SHP77 (cell line): Measurements from ENCODE around the gene TRAP1.

Source experiments
- DNase-seq, 2 experiments: peaks; one replicate each; lab custom pipeline; 2025; lab: John Stamatoyannopoulos, UW

Gene TRAP1

DNA sequence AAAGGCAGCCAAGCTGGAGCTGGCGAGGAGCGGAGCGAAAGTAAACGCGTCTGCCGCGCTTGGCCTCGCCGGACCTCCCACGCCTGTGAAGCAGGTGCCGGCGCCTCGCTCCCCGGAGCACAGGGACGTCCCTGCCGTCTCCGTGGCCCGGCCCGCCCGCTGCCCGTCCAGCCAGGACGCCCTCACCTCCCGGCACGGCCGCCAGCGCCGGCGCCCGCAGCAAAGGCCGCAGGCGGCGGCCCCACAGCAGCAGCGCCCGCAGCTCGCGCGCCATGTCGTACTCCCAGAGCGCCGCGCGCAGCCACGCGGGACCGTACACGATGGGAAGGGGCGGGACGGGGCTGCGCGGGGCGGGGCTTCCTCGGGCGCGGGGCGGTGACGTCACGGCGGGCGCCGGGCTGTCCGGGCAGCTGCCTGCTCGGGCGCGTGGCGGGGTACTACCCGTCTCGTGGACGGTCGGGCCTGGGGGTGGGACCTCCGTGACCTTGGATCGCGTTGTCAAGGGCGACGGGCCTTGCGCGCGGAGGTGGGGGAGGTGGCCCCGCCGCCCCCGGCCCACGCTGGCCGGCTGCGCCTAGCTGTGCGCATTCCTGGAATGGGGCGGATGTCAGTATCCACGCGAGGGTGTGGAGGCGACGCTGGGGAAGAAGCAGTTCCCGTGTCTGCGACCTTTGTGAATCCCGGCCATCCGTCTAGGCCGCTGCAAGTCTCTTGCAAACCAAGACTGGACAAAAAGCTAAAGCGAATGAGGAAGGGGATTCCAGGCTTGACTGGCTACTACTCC is at the start of gene TRAP1:
TRAP1 (minus strand) TSS at position 290 of the 784 bp plus-strand sequence; CDS start at position 274, 16 bp downstream.
- DNase-seq = peak; percentile 74 to 79

DNA sequence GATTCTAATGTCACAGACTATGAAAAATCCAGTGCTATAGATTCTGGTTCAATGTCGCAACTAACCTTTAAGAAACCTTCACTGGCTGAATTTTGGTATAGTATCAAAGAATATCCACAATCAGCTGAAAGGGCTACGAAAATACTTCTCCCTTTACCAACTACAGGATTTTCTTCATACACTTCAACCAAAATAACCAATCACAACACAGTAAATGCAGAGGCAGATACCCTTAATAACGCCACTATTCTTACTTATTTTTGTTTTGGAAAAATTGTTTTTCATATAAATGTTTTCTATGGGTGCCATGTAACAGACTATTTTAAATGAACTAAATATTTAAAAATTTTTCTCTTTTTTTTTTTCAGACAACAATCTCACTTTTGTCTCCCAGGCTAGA is 48.9 kb upstream of the TRAP1 start:
- DNase-seq = no peak

DNA sequence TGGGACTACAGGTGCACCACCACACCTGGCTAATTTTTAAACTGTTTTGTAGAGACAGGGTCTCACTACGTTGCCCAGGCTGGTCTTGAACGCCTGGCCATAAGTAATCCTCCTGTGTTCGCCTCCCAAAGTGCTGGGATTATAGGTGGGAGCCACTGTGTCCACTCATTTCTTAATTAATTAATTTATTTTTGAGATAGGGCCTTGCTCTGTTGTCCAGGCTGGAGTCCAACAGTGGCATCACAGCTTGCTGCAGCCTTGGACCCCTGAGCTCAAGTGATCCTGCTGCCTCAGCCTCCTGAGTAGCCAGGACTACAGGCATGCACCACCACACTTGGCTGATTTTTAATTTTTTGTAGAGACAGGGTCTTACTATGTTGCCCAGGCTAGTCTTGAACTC is 47.1 kb upstream of the TRAP1 start:
- DNase-seq = no peak

DNA sequence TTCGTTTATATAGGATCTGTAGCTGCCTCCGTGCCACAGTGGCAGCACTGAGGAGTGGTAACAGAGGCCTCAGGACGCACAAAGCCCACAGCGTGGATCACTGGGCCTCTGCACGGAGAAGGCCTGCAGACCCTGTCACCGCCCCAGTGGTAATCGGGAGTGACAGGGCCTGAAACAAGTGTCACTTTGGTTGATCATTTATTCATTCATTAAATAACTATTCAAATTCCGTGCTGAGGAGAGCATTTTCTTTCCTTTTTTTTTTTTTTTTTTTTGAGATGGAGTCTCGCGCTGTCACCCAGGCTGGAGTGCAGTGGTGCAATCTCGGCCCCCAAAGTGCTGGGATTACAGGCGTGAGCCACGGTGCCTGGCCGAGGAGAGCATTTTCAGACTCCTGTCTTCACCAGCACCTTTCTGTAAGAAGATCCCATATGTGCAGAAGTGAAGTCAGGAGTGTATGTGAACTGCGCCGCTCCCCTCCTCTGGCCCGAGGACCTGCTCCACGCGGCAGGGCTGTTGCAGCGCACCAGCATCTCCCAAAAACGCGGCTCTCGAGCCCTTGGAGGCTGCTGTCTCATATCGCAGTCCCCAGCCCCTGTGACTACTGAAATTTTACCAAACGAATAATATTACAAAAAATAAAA is 44.9 kb upstream of the TRAP1 start:
- no peak for DNase-seq

DNA sequence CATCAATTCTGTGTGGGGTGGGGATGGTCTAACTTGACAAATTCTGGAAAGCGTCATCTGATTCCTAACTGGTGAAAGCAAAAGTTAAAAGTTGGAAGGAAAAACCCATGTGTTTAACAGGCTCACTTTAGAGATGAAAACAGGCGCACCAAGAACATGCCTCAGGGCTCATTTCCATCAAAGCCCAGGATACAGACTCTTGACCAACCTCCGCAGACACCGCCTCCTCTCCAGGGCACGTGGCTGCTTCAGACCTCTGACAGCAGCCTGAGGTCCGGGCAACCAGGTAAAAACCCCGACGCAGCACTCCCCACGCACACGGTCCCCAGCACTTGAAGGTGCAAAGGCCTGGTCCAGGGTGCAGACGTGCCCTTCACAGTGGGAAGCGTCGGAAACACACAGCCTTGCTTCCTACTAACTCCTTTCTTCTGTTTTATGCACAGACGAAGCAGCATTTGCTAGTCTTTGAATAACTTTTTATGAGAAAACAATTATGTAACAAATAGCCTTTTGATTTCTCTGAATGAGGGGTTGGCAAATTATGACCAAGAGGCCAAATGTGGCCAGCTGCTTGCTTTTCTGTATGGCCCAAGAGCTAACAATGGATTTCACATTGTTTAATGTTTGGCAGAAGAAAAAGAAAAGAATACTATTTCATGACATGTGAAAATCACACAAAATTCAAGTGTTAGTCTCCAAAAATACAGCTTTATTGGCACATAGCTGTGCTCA is 44.2 kb upstream of the TRAP1 start:
- DNase-seq = no peak

DNA sequence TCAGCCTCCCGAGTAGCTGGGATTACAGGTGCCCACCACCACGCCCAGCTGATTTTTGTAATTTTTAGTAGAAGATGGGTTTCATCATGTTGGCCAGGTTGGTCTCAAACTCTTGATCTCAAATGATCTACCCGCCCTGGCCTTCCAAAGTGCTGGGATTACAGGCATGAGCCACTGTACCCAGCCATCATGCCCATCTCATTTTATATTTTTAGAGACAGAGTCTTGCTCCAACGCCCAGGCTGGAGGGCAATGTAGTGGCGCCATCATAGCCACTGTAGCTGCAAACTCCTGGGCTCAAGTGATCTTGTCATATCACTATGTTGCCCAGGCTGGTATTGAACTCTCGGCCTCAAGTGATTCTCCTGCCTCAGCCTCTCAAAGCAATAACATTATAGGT is 43.2 kb upstream of the TRAP1 start:
- DNase-seq = no peak

DNA sequence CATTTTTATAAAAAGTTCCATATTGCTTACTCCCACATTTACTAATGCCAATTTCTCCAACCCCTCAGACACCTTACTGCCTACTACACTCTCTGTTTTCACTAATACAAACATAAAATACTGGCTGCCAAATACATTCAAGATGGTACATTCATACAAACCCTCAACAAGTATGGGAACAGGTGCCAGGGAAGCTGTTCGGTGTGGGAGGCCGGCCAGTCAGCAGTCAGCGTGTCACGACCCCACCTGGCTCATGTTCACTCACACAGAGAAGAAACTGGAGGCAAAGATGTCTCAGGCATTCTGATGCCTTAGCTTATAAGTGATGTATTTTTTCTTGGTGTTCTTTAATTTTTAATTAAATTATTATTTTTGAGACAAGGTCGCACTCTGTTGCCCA is 42.4 kb upstream of the TRAP1 start:
- no peak for DNase-seq

DNA sequence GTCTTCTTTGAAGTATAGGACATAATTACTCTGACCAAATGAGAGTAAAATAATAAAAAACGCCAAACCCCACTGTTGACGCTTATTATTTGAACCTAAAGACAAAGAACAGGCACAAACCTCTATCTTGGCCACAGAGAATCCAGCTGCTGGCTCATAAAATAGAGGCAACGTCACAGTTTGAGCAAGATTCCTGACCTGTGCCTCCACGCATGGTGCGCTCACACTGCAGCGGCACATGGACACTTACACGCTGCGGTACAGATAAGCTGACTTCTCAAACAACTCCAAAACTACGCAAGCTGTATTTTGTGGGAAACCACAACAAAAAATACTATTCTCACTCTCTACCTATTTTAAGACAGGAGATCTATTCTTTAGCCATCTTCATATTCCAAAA is 38.8 kb upstream of the TRAP1 start:
- no peak for DNase-seq

DNA sequence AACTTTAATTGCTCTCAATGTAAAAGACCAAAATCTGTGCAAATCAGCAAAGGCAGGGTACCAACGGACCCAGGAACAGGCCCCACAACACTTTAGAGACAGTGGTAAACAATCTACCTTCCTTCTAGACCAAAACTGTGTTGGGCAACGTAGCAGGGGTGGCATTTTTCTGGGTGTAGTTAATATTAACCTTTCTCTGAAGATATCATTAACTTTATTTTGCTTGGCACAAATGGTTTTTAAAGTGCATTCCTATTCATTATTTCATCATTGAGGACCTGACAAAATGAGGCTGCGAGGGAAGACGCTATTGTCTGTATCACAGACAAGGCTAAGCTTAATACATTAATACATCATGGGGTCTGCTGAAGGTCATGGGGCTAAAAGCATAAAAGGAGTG is 37.9 kb upstream of the TRAP1 start:
- no peak for DNase-seq

DNA sequence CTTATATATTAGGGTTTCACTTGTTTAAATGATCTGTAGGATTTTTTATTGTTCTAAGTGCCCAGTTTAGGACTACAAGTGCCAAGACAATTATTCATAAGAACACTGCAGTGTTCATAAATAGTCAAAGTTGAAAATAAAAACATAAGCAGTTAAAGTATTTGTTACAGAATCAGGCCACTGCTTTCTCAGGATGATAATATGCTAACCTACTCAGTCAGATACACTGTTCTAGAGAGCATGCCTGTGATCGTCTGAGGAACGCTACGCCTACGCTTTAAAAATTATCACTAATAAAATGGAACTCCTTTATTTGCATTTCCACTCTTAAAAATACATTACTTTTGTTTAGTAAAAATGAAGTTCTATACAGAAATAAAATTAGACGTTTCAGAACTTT is 37.4 kb upstream of the TRAP1 start:
- no peak for DNase-seq

DNA sequence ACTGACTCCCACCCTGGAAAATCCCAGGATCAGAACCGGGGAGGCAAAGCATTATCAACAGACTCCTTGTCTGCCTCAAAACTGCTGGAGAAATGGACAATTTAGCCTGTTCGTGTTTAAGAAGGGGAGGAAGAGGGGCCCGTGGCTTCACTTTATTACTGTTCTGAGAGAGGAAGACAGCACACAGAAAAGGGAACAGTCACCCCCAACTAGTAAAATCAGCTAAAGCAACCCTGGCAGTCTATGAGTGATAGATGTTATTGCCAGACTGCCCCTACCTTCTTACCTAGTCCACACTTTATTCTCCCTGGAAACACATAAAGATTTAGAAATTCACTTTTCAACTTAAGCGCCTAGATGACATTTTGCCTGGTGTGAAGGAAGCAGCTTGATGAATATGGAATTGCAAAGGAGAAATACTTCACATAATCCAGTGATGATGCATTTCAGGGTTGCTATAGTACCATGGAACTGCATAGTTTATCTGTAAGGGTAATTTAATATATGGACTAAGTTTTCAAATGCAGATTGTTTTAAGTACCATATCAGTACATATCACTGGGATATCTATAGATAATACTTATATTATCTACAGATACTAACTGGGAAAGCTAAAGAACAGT is 36.9 kb upstream of the TRAP1 start:
- DNase-seq = no peak

DNA sequence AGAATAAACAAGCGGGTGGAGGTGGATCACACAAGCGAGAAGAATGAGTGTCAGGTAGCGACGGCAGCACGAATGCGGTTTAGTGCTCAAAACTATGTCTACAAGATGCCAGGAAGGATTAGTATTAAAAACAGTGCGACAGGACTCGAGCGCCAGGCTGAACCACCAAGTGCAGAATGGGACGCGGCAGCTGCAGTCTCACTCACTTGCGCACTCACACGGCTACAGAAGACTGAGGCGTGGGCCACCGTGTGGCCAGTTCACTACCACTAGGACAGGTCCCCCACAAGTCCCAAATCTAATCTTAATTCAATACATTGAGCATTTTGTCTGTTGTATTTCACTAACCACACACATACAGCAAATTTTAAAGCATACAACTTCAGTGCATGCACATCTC is 35.7 kb upstream of the TRAP1 start:
- DNase-seq = no peak

DNA sequence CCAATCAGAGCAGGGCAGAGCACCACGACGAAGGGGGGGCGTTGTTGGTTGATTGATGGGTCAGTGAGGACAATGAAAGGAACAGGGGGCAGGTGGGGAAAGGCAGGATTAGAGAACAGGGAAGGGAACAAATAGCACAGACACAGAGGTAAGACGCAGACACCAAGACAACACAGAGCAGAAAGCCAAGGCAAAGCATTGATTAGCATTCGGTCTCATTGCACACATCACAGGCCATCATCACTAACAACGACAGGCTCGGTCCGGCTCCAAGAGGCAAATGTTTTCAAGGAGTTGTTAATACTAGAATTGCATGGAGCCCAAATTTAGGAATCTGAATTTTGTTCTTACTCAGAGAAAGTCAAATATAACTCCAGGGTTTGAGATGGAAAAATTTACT is 34.6 kb upstream of the TRAP1 start:
- no peak for DNase-seq

DNA sequence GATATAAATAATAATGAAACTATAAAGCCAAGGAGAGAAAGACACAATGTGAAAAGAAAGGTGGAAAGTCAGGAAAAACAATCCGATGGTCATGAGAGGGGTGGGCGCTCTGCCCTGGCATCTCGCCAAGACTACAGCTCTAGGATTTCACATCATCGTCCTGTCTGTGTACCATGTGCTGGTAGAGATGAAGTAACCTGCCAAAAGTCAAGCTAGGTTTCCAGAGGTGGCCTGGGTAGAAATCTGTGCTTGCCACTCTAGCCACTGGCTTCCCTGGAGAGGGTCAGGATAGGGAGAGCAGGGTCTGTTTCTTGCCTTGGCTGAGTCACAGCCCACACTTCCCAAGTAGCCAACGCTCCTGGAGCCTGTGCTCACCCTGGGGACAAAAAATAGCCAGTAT is 31.0 kb upstream of the TRAP1 start:
- no peak for DNase-seq

DNA sequence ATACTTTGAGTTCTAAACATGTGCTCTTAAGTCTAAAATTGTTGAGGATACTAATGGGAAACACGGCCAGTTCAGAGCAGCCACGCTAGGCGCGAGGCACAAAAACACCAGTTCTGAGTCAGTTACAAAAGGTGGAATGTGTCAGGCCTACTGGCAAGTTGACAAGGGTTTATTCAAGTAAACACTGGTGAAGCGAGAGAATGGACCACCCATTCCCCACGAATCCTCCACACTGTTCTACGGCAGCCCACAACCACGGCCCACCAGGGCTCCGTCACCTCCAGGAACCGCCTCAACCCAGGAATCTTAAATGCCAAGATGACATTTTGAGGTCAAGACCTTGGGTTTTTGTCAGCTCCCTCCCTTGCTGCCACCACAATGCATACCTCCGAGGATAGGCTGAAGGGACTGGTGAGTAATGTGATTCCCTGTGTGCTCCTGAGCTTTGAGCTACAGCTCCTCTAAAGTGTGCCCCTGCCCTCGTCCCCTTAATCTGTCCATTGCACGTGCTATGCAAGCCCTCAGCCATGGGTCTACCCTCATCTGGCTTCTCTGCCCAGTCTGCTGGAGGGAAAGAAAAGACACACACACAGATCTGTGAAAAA is 28.5 kb upstream of the TRAP1 start:
- DNase-seq = no peak

DNA sequence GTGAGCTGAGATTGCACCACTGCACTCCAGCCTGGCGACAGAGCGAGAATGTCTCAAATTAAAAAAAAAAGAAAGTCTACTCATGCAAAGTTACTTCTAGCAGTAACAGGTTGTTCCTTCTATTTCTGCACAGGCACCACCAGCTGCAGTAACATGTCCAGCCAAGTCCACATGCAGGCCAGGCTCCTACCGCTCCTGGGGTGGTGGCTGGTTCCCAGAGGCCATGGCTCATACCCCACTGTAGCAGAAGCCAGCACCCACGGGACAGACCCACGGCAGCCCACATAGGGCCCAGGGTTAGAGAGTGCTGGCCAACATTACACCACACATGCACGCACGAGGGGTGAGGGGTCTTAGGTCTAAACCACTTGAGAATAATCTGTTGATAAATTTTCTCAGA is 26.7 kb upstream of the TRAP1 start:
- DNase-seq = no peak

DNA sequence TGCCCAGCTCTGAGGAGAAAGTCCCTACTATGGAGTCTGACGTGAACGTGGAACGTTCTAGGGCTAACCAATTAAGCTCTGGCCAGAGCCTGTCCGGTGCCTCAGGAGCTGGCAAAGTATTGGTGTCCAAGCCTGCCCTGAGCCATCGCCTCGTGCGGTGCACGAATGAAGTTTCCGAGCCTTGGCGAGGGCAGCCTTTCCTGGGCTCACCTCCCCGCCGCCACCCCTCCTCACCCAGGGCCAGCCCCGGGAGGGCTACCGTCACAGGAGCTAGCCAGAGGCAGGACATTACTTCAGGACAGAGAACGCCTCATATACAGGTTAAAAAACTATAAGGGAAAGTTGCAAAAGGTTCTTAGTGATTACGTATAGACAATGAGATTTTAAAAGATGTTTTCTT is 23.6 kb upstream of the TRAP1 start:
- DNase-seq = no peak

DNA sequence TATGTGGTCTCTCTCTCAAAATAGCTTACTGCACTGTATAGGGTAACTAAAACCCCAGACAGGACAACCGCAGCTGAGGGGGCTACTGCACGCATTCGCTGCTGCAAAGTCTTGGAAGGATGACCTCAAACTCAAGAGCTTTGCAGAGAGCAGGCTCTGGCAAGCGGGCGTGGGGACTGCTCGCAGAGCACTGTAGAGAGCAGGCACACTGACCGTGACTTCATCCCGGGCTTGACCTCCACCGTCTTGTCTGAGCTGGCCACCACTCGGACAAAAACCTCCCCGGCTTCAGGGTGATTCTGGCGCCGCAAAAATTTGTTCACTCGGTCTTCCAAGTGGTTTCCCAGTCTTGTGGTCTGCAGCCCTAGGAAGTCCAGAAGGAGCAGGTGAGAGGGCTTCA is 22.9 kb upstream of the TRAP1 start:
- no peak for DNase-seq

DNA sequence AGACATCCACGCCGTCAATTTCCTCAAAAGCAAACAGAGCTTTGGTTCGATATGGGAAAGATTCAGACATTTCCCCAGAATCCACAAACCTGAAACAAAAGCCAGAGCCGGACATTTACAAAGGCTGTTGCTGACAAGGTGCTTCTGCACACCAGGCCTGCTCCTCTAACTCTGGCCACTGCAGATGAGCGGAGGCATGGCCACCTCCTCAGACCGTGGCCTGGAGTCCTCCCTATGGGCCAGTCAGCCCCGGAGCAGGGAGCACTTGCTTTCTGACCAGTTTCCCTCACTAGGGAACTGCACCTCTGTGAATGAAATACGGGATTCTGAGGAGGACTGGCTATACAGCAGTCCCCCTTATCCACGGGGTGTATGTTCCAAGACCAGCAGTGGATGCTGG is 22.3 kb upstream of the TRAP1 start:
- no peak for DNase-seq

DNA sequence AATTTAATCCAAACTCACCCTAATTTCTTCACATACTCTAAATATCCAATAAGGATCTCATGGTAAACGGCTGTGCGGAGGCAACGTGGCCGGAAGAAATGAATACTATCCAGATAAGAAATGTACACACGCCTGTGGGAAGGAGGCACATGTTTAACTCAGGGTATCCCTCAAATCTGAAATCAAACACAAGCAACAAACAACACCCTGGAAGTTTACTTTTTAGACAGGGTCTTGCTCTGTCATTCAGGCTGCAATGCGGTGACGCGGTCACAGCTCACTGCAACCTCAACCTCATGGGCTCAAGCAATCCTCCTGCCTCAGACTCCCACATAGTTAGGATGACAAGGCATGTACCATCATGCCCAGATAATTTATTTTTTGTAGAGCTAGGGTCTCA is 21.2 kb upstream of the TRAP1 start:
- no peak for DNase-seq

DNA sequence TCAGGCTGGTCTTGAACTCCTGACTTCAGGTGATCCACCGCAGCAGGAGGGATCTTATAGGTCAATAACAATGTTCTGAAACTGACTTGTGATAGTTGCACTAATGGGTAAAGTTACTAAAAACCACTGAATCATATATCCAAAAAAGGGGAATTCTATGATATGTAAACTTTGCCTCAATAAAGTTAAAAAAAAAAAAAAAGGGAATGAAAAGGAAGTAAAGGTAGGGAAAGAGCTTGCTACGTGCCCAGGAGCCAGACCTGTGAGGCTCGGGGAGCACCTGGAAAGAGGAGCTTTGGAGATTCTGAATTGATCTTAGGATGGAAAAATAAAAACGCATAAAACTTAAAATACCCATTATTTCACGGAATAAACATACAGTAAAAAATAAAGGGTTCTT is 20.8 kb upstream of the TRAP1 start:
- no peak for DNase-seq

DNA sequence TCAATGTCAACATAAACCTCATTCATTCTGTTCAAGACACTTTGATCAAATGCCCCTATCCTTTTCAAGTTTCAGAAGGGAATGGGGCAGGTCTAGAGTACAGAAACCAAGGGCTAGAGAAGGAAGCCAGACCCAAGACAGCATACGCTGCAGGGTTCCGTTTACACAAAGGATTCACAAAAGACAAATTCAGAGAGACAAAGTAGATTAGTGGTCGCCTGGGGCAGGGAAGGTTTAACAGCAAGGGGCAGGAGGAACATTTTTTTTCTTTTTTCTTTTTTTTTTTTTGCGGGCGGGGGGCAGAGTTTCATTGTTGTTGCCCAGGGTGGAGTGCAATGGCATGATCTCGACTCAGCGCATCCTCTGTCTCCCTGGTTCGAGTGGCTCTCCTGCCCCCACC is 19.9 kb upstream of the TRAP1 start:
- DNase-seq = no peak
